Measurements from ENCODE around the gene AP1G1.

AP1G1 gene

GRCh38 chr16:71845639-71846430, 37.2 kb upstream of the AP1G1 start, which contains the start of gene ATXN1L:
TSS of gene ATXN1L (plus strand) at chr16:71845976. CDS start at chr16:71849741, 3,765 bp downstream.
- no peaks in the 10 kb centered on the region for H3K9me3 ChIP-seq (ENCODE audit: control insufficient read depth, insufficient read depth, low read depth, low read length)
- ChIA-PET POLR2A (interaction anchor here (0.5 to 1.6 kb wide), 3 partner anchors 37 to 172 kb away, joined by 3 to 7 read pairs (median 4); partner anchors contain the start of gene AP1G1), CTCF (interaction anchor here (0.6 to 1.6 kb wide), 5 partner anchors 11 to 116 kb away, joined by 3 to 9 read pairs (median 4); no protein-coding TSS in a partner anchor)
- peak within 1 kb of the TSS; percentile 95 for H3K4me3 ChIP-seq (ENCODE audit: low read depth, low read length)
- peak within 1 kb of the TSS; percentile 70; the same call in 1 of the 2 replicates for H3K27ac ChIP-seq (ENCODE audit: extremely low read depth, low read depth, low read length)
- H3K4me1 ChIP-seq (ENCODE audit: control insufficient read depth, insufficient read depth, low read length), result peaks cover 9% of the 10 kb centered on the region; the same call in 1 of the 2 replicates
- H3K36me3 ChIP-seq (ENCODE audit: control insufficient read depth in 2 of 2, insufficient read depth in 1 of 2, low read length in 2 of 2), result peaks cover 10 to 32% of the 10 kb centered on the region in 2 experiments; a peak in 2 of 3 replicates
- TF ChIP-seq ZNF549 (tag by site-specific recombination; IDR thresholded peaks at IDR 0.05) (no peak), GFI1B (tag by site-specific recombination; IDR thresholded peaks at IDR 0.05) (no peak), ZNF26 (tag by site-specific recombination; IDR thresholded peaks at IDR 0.05) (no peak), ZNF274 (IDR thresholded peaks at IDR 0.05; ENCODE audit: low read length) (no peak), ZNF274 (tag by site-specific recombination; IDR thresholded peaks at IDR 0.05; ENCODE audit: borderline replicate concordance) (no peak), ZSCAN30 (tag by site-specific recombination; IDR thresholded peaks at IDR 0.05) (peak; percentile 63; the same call in 1 of the 2 replicates), AEBP2 (tag by site-specific recombination; IDR thresholded peaks at IDR 0.05; ENCODE audit: borderline replicate concordance) (no peak), KLF10 (tag by site-specific recombination; IDR thresholded peaks at IDR 0.05) (peak; percentile 86), KLF16 (tag by site-specific recombination; IDR thresholded peaks at IDR 0.05) (peak; percentile 92), ZNF639 (tag by site-specific recombination; IDR thresholded peaks at IDR 0.05) (no peak), GLIS2 (tag by site-specific recombination; IDR thresholded peaks at IDR 0.05) (peak; percentile 91), ZNF280D (tag by site-specific recombination; IDR thresholded peaks at IDR 0.05) (no peak), ZBTB26 (tag by site-specific recombination; optimal IDR thresholded peaks at IDR 0.05) (peak; percentile 8), SP7 (tag by site-specific recombination; IDR thresholded peaks at IDR 0.05) (peak; percentile 45; the same call in 1 of the 2 replicates), ZNF530 (tag by site-specific recombination; IDR thresholded peaks at IDR 0.05; ENCODE audit: low read depth) (no peak), ZNF324 (tag by site-specific recombination; IDR thresholded peaks at IDR 0.05) (0 out of 2 replicates have a peak, but pooled peaks have one; percentile 54), ZNF335 (tag by site-specific recombination; conservative IDR thresholded peaks at IDR 0.05) (peak; percentile 60), BCL11B (tag by site-specific recombination; IDR thresholded peaks at IDR 0.05; ENCODE audit: low read depth) (no peak), ZNF423 (tag by site-specific recombination; IDR thresholded peaks at IDR 0.05) (peak; percentile 95), ZNF76 (tag by site-specific recombination; IDR thresholded peaks at IDR 0.05; ENCODE audit: borderline replicate concordance, low read depth) (peak; percentile 78), KLF7 (tag by site-specific recombination; IDR thresholded peaks at IDR 0.05; ENCODE audit: borderline replicate concordance) (0 out of 2 replicates have a peak, but pooled peaks have one; percentile 71), SCRT1 (tag by site-specific recombination; IDR thresholded peaks at IDR 0.05; ENCODE audit: borderline replicate concordance) (no peak), ZNF433 (tag by site-specific recombination; IDR thresholded peaks at IDR 0.05; ENCODE audit: low read depth) (no peak), ZNF157 (tag by site-specific recombination; IDR thresholded peaks at IDR 0.05) (no peak), ZNF600 (tag by site-specific recombination; IDR thresholded peaks at IDR 0.05) (no peak), ZNF785 (tag by site-specific recombination; IDR thresholded peaks at IDR 0.05) (no peak)

Measured in HEK293 (cell line).